Measurements from ENCODE around the gene SEC31A.

The SEC31A gene

DNA sequence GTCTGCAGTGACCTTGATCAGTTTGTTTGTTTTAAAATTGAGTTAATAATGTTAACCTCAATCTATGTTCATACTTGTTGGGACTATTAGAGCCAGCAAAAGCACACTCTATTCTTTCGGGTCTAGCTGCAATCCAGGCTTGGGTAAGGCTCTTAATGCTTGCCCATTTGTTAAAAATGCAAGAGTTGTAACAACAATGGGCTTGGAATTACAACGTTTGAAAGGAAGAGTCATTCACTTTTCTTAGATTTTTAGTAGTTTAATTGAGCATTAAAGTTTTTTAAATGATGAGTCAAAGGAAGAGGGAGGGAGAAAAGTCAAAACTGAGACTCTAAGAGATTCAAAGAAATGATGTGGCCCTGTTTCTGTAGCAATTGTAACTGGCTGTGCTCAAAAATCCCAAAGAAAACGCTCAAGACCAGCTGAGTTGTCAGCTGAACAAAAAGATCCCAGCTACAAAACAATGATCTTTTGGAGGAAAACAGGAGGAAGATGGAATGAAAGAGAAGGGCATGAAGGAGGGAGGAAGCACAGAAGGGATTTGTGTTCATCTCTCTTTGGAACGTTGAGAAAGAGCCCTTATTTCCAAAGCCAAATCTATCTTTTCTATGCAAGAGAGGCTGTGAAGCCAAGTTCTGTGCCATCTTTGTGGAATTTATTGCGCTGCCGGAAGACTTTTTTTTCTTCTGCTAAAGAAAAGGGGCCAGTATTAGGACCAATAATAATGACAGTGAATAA, 97.9 kb downstream of the SEC31A start:
- no peak for DNase-seq (ENCODE audit: low read depth)

DNA sequence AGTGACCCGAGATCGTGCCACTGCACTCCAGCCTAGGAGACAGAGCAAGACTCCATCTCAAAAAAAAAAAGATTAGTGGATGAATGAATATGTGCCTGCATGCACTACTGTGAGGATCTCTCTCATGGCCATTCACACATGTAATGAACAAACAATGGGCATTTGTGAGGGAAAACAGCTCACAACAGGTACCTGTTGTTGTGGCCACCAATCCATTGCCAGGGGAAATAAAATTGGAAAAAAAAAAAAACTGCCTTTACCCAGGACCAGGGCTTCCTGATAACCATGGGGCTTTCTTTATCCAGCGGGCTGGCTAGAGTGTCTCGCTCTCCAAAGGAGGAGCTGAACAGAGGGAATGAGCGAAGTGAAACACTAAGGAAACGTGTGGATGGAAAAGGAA, 99.8 kb downstream of the SEC31A start:
- no peak for DNase-seq (ENCODE audit: low read depth)

DNA sequence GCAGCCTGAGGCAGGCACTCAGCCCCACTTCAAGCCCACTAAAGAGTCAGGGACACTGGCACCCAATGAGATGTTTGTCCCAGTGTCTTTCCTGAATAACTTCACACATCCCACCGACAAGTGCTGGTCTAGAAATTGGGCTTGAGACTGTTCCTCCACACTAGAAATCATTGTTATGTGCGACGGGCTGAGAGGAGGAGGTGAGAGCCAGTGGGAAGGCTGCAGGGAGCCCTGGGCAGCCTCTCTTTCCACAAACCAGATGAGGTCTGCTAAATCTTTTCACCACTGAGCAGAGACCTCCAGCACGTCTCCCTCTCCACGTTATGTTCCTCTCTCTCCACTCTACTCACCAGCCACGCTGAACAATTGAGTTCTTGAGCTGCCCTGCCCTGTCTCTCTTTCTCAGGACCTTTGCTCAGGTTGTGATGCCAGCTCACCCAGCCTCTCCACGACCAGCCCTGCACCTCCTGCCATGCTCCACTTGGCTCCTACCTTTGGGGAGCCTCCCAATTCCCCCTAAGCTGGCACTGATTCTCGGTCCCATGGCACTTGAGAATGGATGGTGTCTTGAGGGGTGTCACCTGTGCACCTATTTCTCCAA, 100.8 kb downstream of the SEC31A start:
- DNase-seq (ENCODE audit: low read depth) = no peak

DNA sequence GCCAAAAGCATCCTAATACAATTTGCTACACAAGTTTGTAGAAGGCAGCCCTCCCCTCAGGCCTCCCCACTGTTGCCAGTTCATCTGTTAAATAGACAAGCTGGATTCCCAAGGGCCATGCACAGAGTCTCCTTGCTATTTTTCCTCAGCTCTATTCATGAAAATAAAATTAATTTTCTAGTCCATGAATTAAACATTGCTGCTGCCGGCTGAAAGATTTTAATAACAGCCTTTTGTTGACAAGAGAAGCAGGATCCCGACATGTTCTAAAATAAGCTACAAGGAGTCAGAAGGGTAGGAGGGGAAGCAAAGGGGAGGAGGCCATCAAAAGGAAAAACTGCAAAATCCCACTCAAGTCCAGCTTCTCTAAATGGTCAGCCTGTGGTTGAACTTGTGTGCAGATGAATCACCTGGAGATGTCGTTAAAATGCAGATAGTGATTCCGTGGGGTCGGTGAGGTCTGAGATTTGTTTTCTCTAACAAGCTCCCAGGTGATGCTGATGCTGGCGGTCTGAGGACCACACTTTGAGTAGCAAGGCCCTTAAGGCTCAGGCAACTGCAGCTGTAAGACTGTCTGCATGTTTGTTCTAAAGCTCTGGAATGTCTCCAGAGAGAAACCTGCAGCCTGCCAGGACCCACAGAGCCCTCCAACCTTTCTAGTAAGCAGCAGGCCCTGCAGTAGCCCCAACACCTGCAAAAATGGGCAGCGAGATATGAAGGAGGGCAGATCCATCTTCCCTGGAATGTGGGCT, 101.8 kb downstream of the SEC31A start:
- no peak for DNase-seq (ENCODE audit: low read depth)

DNA sequence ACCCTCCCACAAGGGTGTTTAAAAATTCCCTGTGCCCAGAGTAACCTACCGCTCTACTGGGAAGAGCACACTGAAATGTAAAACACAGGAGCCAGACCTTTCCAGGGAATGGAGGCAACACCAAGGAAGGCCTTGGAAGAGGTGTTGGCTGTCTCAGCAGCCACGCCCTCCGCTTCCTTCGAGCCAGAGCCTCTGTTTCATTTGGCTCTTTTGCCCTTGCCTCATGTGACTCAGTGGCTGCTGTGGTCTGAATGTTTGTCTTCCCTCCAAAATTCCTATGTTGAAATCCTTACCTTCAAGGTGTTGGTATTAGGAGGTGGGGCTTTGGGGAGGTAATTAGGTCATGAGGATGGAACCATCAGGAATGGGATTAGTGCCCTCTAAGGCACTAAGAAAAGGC, 103.6 kb downstream of the SEC31A start:
- no peak for DNase-seq (ENCODE audit: low read depth)

DNA sequence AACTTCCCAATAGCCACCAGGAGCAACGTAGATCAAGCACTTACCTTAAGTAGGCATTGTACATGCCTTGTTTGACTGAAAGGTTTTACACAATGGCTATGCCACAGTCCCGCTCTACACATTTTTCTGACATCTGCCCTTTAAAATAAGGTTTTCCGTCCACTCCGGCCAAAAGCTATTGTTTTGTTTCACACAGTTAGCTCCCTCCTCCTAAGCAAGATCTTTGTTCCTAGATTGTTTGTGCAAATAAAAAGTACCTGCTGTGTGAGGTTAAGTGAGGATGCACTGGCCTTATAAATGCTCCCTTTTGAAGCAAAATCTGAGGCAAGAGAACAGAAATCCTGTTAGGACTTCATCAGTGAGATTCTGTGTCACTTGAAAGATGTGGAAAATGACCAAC, 104.1 kb downstream of the SEC31A start:
- DNase-seq (ENCODE audit: low read depth) = no peak

DNA sequence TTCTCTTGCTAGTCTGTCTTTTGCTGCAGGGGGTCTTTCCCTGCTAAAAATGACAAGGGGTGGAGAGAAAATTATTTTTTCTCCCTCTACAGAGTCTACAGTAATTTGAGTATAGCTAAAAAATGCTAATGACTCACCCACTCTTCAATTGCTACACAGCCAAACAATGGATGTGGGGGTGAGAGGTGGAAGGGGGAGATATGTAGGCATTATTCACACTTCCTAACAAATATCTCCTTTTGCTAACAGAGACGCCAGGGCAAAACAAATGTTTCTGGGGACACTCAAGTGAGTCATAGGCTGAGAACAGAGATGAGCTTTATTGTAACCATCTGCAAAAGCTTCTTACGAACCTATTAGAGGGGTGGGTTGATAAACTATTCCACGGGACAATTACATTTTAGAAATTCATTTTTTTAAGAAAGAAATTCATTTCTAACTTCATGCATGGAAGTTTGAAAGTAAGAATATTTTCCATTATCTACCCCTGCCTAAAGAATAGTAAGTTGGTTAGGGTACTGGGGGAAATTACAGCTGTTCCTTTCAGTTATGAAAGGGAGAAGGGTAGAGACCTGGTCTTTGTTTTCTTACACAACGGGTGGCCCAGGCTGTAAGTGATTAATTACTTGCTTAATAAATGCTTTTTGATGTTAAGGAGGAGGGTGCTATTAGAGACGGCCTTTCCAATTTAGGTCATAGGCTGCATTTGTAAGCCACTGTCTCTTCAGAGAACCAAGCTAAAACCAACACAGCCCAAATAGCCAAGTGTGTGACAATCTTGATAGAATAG, 105.1 kb downstream of the SEC31A start:
- DNase-seq (ENCODE audit: low read depth) = peak; percentile 71

DNA sequence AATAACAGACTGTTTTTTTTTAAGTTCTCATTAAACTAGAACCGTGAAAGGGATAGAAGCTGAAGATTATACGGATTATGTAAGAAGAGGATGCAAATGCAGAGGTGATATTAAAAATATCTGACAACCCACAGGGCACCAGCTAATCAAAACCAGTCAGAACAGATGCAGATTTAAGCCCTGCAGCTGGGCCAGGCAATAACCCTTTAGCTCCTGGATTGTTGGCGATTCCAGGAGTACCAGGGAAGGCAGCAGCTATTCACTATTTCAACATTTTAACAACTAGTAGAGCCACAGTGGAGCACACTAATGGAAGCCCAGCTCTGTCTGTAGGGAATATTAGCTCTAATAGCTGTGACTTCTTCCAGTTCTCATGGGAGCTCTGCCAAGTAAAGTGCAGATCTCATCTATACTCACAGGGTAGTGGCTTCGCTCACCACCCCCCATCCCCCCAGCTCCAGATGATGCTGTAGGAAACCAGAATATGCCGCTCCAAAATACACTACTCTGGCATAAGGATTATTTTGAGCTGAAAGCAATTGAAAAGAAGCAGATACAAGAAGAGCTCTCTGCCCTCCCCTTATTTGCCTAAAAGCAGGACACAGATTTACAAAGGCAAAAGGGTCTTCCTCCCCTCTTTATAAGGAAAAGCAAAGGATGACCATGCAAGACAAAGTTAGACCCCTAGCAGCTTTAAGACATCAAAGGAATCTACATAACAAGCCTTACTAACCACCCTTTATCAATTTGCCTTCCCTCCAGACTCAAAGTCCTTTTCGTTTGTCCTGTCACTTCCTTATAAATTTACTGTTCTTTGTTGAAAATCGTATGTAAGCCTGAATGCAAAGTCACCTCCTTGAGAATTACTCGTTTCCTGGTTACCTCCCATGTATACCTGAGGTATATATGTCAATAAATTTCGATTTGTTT, 106.0 kb downstream of the SEC31A start:
- DNase-seq (ENCODE audit: low read depth) = no peak

DNA sequence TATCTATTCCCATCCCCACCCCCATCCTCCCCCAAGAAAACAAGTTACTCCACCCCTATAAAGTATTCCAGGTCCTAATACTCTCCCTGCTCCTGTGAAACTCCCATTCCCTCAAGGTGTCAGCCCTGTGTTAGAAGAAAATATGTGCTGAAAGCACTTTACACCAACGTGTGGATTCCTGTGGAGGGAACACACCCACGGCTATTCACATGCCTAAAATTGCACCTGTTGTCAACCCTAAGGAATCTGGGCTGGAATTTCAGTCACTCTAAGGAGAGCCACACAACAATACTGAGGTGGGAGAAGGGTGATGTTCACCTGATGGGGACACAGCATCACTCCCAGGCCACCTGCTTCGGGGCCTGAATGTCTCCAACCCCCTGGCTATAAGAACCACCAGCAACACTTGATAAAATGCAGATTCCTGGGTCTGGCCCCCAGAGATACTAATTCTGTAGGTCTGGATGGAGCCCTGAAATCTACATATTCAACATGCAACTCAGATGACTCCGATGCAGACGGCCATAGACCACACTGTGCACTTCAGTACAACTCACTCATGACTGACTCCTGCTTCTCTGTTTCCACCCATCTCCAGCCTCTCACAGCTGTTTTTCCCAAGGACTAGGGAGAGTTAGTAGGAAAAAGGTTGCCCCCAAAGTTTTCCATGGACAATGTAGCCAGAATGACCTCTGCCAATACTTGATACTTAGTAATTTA, 108.2 kb downstream of the SEC31A start:
- DNase-seq (ENCODE audit: low read depth) = no peak

DNA sequence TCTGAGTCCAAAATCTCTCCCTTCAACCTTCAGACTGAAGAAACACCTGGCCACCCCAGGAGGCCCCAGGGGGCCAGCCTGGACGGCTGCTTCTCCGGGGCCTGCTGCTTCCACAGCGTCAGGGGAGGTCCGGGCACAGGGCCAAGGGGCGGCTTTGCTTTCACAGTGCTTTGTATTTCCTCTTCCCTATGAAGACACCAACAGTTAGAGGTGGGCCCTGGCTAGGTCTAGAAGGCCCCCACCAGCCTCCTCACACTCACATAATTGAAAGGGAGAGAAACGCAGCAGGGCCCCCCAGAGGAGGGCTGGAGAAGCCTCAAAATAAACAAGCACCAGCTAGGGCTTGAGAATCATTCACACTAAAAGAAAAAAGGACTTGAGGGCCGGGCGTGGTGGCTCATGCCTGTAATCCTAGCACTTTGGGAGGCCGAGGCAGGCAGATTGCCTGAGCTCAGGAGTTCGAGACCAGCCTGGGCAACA, 110.2 kb downstream of the SEC31A start:
- DNase-seq (ENCODE audit: low read depth) = peak; percentile 22

DNA sequence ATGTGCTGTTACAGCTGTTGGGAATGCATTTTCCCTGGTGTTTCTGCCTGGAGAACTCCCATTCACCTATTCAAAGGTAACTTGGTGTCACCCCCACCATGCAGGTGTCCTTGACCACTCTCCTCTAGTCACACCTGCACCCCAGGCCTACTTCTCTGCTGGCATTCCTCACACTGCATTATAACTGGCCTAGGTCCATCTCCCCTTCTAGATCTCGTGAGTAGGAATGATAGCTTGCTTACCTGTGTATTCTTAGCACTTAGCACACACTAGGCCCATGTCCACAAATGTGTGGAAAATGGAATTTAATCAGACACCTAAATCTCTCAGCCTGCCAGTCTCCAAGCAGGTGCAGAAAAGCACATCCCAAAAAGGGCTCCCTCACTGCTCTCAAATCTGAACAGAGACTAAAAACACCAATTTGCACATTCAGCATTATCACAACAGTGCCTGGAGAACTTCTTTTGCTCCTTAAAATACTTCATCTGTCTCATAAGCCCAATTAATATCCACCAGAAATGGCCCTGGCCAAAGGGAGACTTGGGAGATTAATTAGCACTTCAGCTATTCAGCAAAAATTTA, 110.7 kb downstream of the SEC31A start:
- DNase-seq (ENCODE audit: low read depth) = no peak

DNA sequence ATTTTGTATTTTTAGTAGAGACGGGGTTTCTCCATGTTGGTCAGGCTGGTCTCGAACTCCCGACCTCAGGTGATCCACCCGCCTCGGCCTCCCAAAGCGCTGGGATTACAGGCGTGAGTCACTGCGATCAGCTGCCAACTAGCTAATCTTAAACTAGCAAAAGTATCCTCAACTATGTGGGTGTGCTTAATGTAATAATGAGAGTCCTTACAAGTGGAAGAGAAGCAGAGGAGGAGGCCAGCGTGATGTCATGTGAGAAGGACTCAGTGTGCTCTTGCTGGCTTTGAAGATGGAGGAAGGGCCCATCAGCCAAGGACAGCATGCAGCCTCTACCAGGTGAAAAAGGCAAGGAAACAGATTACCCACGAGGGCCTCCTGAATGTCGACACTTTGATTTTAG, 111.9 kb downstream of the SEC31A start:
- no peak for DNase-seq (ENCODE audit: low read depth)

DNA sequence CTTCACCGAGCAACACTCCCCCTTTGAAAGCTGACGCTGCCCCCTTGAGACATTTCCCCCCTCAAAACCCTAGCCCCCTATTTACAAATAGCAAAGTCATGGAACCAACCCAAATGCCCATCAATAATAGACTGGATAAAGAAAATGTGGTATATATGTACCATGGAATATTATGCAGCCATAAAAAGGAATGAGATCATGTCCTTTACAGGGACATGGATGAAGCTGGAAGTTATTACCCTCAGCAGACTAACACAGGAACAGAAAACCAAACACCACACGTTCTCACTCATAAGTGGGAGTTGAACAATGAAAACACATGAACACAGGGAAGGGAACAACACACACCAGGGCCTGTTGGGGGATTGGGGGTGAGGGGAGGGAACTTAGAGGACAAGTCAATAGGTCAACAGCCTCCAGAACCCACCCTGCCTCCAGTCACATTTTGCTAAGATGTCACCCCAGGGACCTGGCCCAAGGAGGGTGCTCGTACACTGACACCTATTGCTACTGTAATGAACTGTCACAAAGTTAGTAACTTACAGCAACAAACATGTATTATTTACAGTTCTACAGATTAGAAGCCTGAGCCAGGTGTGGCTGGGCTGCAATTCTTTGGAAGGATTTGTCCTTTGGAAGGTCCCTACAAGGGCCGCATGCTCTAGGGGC, 113.0 kb downstream of the SEC31A start:
- no peak for DNase-seq (ENCODE audit: low read depth)

DNA sequence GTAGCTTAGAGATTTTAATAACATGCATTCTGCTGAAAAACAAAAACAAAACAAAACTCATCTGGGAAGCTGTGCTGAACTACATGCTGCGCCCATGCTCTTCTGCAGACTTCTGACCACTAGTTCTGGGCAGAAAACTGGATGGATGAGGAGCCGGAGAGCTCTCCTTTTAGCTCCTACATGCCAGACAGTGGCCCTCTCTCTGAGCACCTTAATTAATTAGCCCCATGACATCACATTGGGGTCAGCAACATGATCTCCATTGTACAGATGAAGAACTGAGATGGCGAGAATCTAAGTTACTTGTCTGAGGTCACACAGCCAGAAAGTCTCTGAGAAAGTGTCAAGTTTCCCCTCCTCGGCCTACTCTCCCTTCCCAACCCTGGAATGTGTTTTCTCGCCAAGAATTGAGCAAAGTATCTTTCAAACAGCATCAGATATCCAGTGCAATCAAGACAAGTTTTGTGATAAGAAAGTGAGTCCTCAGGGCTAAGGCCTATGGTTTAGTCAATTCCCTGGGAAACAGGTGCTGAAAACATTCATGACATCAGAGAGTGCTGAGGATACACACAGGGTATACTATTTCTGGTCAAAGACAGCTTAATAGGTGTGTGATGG, 113.9 kb downstream of the SEC31A start:
- no peak for DNase-seq (ENCODE audit: low read depth)

DNA sequence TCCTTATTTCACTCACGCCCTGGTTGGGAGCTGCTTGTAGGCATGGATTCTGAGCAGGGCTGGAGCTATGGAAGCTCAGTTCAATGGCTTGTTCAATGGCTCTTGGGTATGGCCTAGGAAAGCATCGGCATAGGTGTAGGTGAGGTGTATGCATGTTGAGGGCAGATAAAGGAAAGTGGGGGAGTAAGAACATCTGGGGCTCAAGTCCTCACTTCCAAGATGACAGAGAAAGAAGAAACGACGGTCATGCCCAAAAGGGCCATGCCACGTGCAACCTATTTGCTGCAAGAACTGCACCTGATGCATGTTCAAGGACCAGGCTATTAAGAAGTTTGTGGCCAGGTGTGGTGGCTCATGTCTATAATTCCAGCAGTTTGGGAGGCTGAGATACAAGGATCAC, 115.7 kb downstream of the SEC31A start:
- DNase-seq (ENCODE audit: low read depth) = no peak

DNA sequence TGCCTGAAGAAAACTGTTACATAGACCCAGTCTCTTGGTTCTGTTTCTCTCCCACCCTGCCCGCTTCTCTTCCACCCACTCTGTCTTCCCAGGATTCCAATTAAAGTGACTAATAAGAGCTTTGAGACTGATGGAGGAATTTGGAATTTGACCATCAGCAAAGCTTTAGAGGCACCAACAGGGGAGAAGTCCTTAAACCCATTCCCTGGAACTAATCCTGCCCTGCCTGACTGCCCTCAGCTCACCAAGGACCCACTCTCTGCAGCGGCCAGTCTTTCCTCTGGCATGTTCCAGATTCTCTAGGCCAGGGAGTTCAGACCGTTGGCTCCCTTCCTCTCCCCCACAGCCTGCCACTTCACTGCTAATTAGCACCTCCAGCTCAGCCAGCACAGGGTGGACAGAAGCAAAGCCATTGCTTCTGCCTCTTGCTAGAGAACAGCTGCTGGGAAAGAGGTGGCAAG, 116.2 kb downstream of the SEC31A start:
- DNase-seq (ENCODE audit: low read depth) = no peak

DNA sequence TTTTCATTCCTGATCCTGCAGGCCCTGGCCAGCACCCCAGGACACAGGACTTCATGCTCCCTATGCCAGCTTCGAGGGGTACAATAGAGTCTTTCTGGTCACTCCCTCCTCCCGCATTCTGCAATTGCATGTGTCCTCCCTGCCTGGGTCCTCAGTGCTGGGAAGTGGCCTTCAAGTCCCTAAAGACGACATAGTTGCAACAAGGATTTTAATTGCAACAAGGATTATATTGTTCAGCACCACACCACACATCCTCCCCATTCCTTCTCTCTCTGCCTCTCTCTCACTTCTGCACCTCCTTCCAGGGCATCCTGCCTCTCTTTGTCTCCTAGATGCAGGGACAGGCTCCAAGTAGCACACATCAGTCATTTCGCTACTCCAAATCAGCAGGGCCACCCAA, 117.9 kb downstream of the SEC31A start:
- no peak for DNase-seq (ENCODE audit: low read depth)

DNA sequence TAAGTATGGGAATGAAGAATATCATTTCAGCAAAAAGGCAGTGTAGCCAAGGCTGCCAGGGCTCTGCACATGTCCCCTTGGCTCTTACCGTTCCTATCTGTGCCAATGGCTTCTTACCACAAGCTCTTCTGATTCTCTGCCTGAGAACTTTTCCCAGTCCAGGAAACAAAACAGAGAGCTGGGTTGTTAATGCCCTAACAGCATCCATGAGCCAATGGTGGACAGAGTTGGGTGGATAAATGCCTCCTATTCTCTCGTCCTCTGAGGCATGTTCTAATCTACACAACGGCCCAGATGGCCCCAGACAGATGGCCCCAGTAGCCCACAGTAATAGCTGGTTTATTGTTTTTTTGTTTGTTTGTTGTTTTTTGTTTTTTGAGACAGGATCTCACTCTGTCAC, 120.3 kb downstream of the SEC31A start:
- DNase-seq (ENCODE audit: low read depth) = no peak
